ENCODE results near the gene THSD7B.

DNA sequence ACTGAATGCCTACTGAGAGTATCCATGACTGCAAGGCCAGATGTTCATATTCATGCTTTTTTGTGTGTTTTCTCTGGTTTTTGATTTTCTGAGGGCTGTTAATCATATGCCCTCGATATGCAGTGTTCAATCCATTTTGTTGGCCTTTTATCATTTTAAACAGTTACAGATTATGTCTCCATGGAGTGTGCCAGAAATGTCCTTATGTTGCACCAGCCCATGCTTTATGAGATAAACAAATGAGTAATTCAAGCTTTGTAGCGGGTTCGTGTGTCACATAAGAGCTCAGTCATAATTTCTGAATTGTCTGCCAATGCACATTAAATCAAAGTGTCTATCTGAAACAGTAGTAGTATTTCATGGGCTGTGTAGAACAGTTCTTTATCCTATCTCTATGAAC lies 583.0 kb downstream of the THSD7B start:
- TF ChIP-seq CTCF (conservative IDR thresholded peaks at IDR 0.05; ENCODE audit: low read depth in 2 of 2) (no peak), EZH2phosphoT487 (IDR thresholded peaks at IDR 0.05; ENCODE audit: unreplicated experiment) (no peak), EZH2 (IDR thresholded peaks at IDR 0.05; ENCODE audit: low read depth, unreplicated experiment) (no peak), POLR2AphosphoS5 (IDR thresholded peaks at IDR 0.05; ENCODE audit: low read depth) (no peak), NANOG (IDR thresholded peaks at IDR 0.05; ENCODE audit: borderline replicate concordance) (no peak), REST (IDR thresholded peaks at IDR 0.05; ENCODE audit: unreplicated experiment) (no peak), JUNB (IDR thresholded peaks at IDR 0.05; ENCODE audit: unreplicated experiment) (no peak), ZNF462 (CRISPR knock-in tag; IDR thresholded peaks at IDR 0.05) (no peak), STAT1 (IDR thresholded peaks at IDR 0.05; ENCODE audit: unreplicated experiment) (no peak)
- TF ChIP-seq, protein P1, sequence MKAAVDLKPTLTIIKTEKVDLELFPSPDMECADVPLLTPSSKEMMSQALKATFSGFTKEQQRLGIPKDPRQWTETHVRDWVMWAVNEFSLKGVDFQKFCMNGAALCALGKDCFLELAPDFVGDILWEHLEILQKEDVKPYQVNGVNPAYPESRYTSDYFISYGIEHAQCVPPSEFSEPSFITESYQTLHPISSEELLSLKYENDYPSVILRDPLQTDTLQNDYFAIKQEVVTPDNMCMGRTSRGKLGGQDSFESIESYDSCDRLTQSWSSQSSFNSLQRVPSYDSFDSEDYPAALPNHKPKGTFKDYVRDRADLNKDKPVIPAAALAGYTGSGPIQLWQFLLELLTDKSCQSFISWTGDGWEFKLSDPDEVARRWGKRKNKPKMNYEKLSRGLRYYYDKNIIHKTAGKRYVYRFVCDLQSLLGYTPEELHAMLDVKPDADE (IDR thresholded peaks at IDR 0.05), result no peak
